HEK293T (cell line): ENCODE data around the gene PRELID3B.

Source experiments
- ARNT ChIP-seq: fragments of 450-650 bp; IDR thresholded peaks from 2 replicates; pipeline ENCODE4 v1.6.1; 2017; ENCODE audit warnings: mild to moderate bottlenecking
- CTBP1 ChIP-seq: fragments of 450-650 bp; IDR thresholded peaks from 2 replicates; pipeline ENCODE4 v1.6.1; 2016; ENCODE audit warnings: borderline replicate concordance
- ELF4 ChIP-seq: fragments of 450-650 bp; IDR thresholded peaks from 2 replicates; pipeline ENCODE4 v1.6.1; 2017; ENCODE audit warnings: antibody characterized with exemption
- FOXK2 ChIP-seq: fragments of 450-650 bp; IDR thresholded peaks from 2 replicates; pipeline ENCODE4 v1.6.1; 2016; ENCODE audit warnings: mild to moderate bottlenecking
- FOXM1 ChIP-seq: fragments of 450-650 bp; IDR thresholded peaks from 2 replicates; pipeline ENCODE4 v1.6.1; 2017; ENCODE audit warnings: mild to moderate bottlenecking, borderline replicate concordance
- HDGF ChIP-seq: fragments of 450-650 bp; IDR thresholded peaks from 2 replicates; pipeline ENCODE4 v1.6.1; 2017; ENCODE audit warnings: antibody characterized with exemption, borderline replicate concordance
- LEF1 ChIP-seq: fragments of 450-650 bp; IDR thresholded peaks from 2 replicates; pipeline ENCODE4 v1.6.1; 2017; ENCODE audit warnings: mild to moderate bottlenecking, borderline replicate concordance
- SP1 ChIP-seq: fragments of 450-650 bp; IDR thresholded peaks from 2 replicates; pipeline ENCODE4 v1.6.1; 2017
- SUZ12 ChIP-seq: fragments of 450-650 bp; IDR thresholded peaks from 2 replicates; pipeline ENCODE4 v1.6.1; 2016; ENCODE audit warnings: mild to moderate bottlenecking
- ZNF384 ChIP-seq: fragments of 450-650 bp; IDR thresholded peaks from 2 replicates; pipeline ENCODE4 v1.6.1; 2016

DNA sequence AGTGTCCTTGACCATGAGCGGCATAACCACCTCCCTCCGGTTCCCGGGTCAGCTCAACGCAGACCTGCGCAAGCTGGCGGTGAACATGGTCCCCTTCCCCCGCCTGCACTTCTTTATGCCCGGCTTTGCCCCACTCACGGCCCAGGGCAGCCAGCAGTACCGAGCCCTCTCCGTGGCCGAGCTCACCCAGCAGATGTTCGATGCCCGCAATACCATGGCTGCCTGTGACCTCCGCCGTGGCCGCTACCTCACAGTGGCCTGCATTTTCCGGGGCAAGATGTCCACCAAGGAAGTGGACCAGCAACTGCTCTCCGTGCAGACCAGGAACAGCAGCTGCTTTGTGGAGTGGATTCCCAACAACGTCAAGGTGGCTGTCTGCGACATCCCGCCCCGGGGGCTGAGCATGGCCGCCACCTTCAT is 18.5 kb downstream of the PRELID3B start:
- TF ChIP-seq SUZ12: no peak
- TF ChIP-seq ZNF384: no peak
- no peak for TF ChIP-seq FOXK2
- TF ChIP-seq ARNT: no peak
- TF ChIP-seq HDGF: no peak
- no peak for TF ChIP-seq FOXM1
- no peak for TF ChIP-seq CTBP1
- TF ChIP-seq ELF4: no peak
- no peak for TF ChIP-seq SP1
- TF ChIP-seq LEF1: no peak
